ENCODE measurements around the gene INPP4B. TPM values are rescaled to one million over a fixed set of nuclear protein-coding genes. Genes with fewer than 3 reads are reported as not detected.

The INPP4B gene
- total RNA-seq, 3 donors from 2014 or later: 15.8 to 113 (median 93.4) TPM

DNA sequence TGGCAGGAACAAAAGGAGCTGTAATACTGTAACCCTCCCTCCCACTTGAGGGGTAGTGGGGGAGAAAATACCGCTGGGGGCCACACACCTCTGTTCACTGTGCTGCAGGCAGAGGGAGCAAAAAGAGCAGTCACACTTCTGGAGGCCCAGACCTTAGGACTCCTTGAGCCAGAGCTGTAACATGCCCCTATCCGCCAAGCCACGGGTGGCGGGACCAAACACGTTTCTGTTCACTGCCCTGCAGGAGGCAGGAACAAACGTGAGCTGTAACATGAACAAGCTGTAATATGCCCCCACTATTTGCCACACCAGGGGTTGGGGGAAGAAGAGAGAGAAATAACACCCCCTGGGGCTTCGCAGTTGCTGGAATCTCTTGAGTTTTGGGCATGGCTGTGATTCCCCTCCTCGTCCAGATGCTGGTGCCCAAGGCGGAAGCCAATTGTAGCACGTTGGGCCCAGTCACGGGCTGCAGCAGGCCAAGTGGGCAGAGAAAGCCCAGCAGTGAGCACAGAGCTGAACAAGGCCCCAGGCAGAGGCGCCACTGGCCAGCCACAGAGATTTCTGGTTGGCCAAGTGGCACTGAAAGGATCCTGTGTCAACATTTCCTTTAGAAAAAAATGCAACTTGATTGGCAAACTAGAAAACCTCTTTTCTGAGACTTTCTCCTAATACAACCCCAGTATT, 509.7 kb downstream of the INPP4B start:
- no peak overlapping the region for H3K4me3 ChIP-seq
- H3K4me1 ChIP-seq: no peaks in the 10 kb centered on the region
- TF ChIP-seq, protein P1, sequence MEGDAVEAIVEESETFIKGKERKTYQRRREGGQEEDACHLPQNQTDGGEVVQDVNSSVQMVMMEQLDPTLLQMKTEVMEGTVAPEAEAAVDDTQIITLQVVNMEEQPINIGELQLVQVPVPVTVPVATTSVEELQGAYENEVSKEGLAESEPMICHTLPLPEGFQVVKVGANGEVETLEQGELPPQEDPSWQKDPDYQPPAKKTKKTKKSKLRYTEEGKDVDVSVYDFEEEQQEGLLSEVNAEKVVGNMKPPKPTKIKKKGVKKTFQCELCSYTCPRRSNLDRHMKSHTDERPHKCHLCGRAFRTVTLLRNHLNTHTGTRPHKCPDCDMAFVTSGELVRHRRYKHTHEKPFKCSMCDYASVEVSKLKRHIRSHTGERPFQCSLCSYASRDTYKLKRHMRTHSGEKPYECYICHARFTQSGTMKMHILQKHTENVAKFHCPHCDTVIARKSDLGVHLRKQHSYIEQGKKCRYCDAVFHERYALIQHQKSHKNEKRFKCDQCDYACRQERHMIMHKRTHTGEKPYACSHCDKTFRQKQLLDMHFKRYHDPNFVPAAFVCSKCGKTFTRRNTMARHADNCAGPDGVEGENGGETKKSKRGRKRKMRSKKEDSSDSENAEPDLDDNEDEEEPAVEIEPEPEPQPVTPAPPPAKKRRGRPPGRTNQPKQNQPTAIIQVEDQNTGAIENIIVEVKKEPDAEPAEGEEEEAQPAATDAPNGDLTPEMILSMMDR (IDR thresholded peaks at IDR 0.05): no peak
- no peak for TF ChIP-seq POLR2AphosphoS5 (IDR thresholded peaks at IDR 0.05)
- TF ChIP-seq POLR2A (IDR thresholded peaks at IDR 0.05): no peak
- intact Hi-C loops (cut with DNase I; ENCODE audit: low total_unique reads): no loop called here
- no peak for DNase-seq (ENCODE audit: low spot score in 2 of 2)
- no peaks in the 10 kb centered on the region for H3K27me3 ChIP-seq
- peaks cover 0 to 11% of the 10 kb centered on the region in 2 donors for H3K9me3 ChIP-seq
- no peaks in the 10 kb centered on the region for H3K36me3 ChIP-seq
- no peak overlapping the region for H3K27ac ChIP-seq

DNA sequence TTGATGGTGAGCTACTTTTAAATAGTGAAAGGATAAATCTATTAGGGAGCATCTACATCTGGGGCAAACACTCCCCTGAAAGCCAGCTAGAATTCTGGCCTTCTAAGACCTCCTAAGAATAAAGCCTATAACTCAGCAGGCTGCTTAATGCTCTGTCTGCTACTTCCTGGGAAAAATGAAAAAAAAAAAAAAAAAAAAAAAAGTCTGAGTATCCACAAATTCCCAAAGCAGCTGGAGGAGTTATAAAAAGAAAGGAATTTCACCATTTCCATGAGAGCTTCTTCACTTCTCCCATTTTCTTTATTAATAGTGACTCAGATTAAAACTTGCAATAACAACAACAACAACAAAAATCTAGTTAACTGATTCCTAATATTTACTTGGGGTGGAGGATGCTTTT, 511.2 kb downstream of the INPP4B start:
- Histone ChIP-seq H3K4me1 (no peaks in the 10 kb centered on the region), H3K27ac (no peak overlapping the region), H3K4me3 (no peak overlapping the region), H3K27me3 (no peaks in the 10 kb centered on the region), H3K36me3 (no peaks in the 10 kb centered on the region), H3K9me3 (peaks cover 0 to 11% of the 10 kb centered on the region in 2 donors)
- intact Hi-C loops (cut with DNase I; ENCODE audit: low total_unique reads): no loop called here
- no peak for DNase-seq (ENCODE audit: low spot score in 2 of 2)
- TF ChIP-seq POLR2A (IDR thresholded peaks at IDR 0.05): no peak
- TF ChIP-seq POLR2AphosphoS5 (IDR thresholded peaks at IDR 0.05): no peak
- TF ChIP-seq, protein P1 (IDR thresholded peaks at IDR 0.05): no peak

DNA sequence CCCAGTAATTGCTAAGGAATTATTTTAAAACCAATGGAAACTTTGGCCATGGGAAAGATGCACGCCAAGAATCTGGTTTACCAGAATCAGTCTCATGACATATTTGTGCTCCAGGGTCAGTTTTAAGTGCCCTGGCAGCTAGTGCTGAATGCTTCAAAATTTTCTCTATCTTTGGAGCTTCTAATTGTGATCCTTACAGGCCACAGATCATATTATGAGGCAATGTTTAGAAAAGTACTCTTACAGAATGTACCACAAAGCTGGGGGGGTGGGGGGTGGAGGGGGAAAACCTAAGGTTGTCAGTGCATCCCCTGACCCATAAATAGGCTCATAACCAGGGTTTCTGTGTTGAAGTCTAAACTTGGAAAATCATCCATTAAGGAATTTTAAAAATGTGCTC, 514.5 kb downstream of the INPP4B start:
- Histone ChIP-seq H3K4me3 (no peak overlapping the region), H3K4me1 (no peaks in the 10 kb centered on the region), H3K36me3 (no peaks in the 10 kb centered on the region), H3K27ac (no peak overlapping the region), H3K9me3 (peaks cover 0 to 10% of the 10 kb centered on the region in 2 donors), H3K27me3 (no peaks in the 10 kb centered on the region)
- intact Hi-C loops (cut with DNase I; ENCODE audit: low total_unique reads): no loop called here
- TF ChIP-seq POLR2A (IDR thresholded peaks at IDR 0.05): no peak
- TF ChIP-seq, protein P1 (IDR thresholded peaks at IDR 0.05): no peak
- TF ChIP-seq POLR2AphosphoS5 (IDR thresholded peaks at IDR 0.05): no peak
- DNase-seq (ENCODE audit: low spot score in 2 of 2): no peak

DNA sequence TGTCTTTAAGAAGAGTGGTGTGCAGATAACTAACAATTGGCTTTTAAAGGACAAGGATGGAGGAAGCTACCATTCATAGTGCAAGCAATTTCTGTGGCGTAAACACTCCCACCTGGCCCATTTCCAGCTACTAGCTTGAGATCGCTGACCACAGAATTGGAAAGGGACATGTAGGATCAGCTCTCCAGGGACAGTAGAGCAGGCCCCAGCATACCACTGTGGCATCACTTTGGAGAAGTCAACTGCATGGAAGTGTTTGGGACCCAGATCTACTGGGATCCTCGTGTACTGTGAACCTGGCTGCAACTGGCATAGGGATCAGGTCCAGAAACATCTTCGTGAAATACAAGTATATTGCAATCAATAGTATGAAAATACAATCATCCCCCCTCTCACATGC, 515.0 kb downstream of the INPP4B start:
- Histone ChIP-seq H3K36me3 (no peaks in the 10 kb centered on the region), H3K27me3 (no peaks in the 10 kb centered on the region), H3K27ac (no peak overlapping the region), H3K4me1 (no peaks in the 10 kb centered on the region), H3K9me3 (peaks cover 0 to 5% of the 10 kb centered on the region in 2 donors), H3K4me3 (no peak overlapping the region)
- DNase-seq (ENCODE audit: low spot score in 2 of 2): no peak
- intact Hi-C loops (cut with DNase I; ENCODE audit: low total_unique reads): no loop called here
- TF ChIP-seq POLR2AphosphoS5 (IDR thresholded peaks at IDR 0.05): no peak
- TF ChIP-seq, protein P1 (IDR thresholded peaks at IDR 0.05): no peak
- TF ChIP-seq POLR2A (IDR thresholded peaks at IDR 0.05): no peak

DNA sequence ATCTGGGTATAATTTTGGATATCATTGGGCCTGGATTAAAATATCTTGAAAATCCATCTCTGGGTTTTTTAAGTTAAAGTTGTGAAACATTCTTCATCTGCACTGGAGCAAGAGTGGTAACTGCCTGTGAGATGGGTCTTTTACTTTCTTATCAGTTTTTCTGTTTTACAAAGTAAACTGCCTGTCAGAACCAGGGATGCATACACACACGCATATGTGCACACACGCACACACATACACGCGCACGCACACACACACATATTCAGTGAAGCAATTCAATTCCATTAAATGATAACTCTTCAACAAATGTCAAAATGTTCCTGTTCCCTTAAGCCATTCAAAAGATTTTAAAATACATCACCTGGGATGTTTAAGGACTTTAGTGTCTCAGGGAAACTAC, 515.8 kb downstream of the INPP4B start:
- no peaks in the 10 kb centered on the region for H3K27me3 ChIP-seq
- intact Hi-C loops (cut with DNase I; ENCODE audit: low total_unique reads): no loop called here
- no peak overlapping the region for H3K27ac ChIP-seq
- H3K4me1 ChIP-seq: no peaks in the 10 kb centered on the region
- H3K36me3 ChIP-seq: no peaks in the 10 kb centered on the region
- no peak overlapping the region for H3K4me3 ChIP-seq
- TF ChIP-seq POLR2AphosphoS5 (IDR thresholded peaks at IDR 0.05) (no peak), POLR2A (IDR thresholded peaks at IDR 0.05) (no peak)
- TF ChIP-seq, protein P1 (IDR thresholded peaks at IDR 0.05): no peak
- no peaks in the 10 kb centered on the region for H3K9me3 ChIP-seq
- no peak for DNase-seq (ENCODE audit: low spot score in 2 of 2)

Measured in breast epithelium (tissue), 4 donors.